Measurements from ENCODE around the gene SYNDIG1.

SYNDIG1 gene

GRCh38 chr20:24634855-24635254 lies 165.4 kb downstream of the SYNDIG1 start:
- peak; percentile 82 for DNase-seq (ENCODE audit: low read depth)

DNA sequence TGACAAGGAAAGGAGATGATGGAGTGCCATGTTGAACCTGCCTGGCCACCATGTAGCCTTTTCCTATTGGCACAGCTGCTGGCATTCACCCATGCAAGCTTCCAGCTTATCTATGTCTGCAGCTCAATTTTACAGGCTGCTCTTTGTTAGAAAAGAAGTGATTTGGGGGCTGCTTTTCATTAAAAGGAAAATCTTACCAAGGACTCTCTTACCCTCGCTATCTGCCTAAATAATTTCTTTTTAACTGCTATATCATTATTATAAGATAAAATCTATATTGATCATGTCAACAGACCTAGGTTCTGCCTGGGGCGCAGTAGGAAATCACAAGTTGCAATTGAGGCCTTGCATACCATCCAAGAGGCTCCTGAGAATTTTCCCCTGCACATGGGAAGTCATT lies 167.2 kb downstream of the SYNDIG1 start:
- DNase-seq (ENCODE audit: low read depth) = no peak

DNA sequence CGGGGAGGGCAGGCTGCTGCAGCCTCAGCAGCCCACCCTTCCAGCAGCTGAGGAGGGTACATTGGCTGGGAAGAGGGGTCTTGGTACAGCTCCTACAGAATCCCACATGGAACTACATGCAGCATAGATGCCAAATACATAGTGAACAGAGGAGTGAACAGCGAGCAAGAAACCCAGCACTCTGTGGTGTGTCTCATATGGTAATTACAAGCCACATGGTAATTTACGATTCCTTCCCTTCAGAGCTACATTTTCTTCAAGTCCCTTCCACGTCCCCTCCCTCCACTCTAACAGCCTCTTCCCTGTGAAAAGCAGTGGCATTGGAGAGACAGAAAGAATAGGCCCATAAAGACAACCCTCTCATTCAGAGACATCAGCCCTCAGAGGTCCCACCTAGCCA lies 167.7 kb downstream of the SYNDIG1 start:
- DNase-seq (ENCODE audit: low read depth) = no peak

GRCh38 chr20:24637941-24638340 lies 168.5 kb downstream of the SYNDIG1 start:
- no peak for DNase-seq (ENCODE audit: low read depth)

DNA sequence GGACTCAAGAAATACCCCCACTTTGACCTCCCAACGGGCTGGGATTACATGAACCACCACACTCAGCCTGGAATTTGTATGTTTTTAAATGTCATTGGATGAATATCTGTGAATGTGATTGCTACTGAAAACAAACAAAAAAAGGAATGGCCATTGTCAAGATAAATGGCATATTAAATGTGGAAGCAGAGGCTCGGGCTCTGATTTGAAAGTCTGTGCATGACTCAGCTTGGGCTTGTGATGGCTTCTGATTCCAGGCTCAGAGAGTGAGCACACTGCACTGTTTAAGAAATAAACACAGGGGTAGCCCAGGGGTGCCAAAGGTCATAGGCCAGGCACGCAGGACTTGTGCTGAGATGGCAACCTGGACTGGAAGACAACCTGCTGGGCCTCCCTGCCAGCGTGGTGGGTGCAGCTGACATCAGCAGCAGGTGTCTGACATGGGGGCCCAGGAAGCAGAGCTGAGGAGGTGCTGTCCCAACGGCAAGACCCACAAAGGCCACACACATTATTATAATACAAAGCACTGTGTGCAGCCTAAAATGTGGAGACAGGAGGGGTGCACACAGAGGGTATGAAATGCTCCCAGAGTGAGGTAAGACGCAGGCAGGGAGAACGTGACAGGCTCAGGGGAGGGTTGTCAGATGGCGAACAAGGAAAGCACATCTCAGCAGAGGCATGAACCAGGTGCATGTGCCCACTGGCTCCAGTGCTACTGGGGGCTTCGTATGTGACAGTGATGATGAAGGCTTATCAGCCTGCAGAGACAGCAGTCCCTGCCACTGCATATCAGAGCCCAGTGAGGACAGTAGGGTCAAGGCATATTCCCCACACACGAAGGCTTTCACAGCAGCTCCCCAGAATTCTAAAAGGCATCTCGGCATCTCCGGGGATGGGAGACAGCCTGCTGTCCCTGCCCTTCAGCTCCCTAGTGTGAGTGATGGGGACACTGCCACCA lies 169.4 kb downstream of the SYNDIG1 start:
- no peak for DNase-seq (ENCODE audit: low read depth)

DNA sequence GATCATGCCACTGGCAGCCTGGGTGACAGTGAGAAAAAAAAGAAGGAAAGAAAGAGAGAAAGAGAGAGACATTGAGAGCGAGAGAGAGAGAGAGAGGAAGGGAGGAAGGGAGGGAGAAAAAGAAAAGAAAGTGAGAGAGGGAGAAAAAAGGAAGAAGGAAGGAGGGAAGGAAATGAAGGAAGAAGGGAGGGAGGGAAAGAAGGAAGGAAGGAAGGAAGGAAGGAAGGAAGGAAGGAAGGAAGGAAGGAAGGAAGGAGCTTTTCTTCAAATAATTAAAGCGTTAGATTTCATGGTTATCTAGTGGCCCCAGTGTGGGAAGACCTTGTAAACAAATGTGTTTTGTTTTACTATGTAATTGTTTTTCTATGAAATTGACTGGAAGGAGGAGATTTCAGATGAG lies 170.8 kb downstream of the SYNDIG1 start:
- DNase-seq (ENCODE audit: low read depth) = no peak

GRCh38 chr20:24640686-24641085 lies 171.3 kb downstream of the SYNDIG1 start:
- no peak for DNase-seq (ENCODE audit: low read depth)

DNA sequence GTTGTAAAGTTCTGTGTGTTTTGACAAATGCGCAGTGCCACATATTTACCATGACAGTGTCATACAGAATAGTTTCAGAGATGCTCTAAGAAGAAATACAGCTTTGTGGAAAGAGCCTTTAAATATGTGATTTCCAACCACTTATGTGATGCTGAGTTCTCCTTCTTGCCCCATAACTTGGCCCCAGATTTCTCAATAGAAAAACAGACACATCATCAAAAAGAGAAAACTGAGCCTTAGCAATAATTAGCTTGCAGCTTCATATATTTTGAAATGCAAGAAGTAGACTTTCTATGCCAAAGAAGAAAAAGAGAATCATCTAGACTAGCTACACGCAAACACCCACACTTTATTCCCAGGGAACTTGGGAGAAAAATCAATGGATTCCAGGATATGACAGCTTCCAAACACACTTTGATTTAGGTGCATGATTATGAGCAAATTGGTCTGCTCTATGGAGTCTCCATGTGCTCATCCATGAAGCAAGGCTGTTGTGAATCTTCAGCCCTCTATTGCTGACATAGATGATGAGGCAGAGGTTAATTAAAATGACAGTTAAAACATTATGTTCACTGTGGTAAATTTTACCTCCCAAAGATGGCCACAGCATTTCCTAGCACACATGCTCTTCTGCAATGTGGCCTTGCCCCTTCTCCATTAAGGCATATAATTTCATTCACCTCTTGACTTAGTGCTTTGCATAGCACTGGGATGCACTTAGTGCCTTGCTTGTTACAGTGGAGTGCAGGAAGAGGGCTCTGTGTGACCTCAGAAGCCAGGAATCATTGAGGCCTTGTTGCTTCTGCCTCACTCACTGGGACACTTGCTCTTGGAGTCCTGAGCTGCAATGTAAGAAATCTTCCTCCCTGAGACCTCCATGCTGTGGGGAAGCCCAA lies 174.6 kb downstream of the SYNDIG1 start:
- DNase-seq (ENCODE audit: low read depth) = no peak

DNA sequence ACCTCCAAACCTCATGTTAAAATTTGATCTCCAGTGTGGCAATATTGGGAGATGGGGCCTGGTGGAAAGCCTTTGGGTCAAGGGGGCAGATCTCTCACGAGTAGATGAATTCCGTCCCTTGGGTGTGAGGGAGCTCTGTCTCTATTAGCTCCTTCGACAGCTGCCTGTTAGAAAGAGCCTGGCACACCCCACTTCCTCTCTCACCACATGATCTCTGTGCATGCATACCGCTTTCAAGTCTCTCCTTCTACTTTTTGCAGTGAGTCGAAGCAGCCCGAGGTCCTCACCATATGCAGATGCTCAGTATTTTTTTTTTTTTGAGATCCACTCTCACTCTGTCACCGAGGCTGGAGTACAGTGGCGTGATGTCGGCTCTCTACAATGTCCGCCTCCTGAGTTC lies 176.9 kb downstream of the SYNDIG1 start:
- no peak for DNase-seq (ENCODE audit: low read depth)

DNA sequence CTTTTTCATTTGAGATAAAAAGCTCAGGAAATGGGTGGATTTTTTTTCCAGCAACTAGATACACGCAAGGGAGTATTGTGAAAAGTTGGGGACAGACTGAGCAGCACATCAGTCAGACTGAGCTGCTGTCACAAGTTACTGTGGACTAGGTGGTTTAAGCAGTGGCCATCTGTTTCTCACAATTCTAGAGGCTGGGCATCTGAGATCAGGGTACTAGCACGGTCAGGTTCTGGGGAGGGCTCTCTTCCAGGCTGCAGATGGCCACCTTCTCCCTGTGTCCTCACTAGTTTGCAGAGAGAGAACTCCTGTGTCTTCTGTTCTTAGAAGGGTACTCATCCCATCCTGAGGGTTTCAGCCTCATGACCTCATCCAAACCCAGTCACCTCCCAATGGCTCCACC lies 178.3 kb downstream of the SYNDIG1 start:
- no peak for DNase-seq (ENCODE audit: low read depth)

DNA sequence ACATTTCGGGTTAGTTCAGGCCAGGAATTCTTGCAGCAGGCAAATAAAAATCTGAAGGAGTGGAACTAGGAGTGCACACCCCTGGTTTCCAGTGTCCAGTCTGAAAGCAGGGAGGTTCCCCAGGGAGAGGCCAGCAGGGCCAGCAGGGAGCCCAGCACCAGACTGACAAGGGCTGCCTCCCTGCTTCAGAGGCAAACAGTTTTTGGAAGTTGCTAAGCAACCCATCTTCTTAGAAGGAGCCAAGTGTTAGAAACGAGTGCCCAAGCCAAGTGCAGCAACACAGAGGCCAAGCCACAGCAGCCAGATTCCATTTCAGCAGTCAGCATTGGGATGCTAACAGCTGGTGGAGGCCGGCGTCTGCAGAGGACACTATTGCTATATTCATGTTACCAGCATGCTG lies 179.1 kb downstream of the SYNDIG1 start:
- DNase-seq (ENCODE audit: low read depth) = no peak

DNA sequence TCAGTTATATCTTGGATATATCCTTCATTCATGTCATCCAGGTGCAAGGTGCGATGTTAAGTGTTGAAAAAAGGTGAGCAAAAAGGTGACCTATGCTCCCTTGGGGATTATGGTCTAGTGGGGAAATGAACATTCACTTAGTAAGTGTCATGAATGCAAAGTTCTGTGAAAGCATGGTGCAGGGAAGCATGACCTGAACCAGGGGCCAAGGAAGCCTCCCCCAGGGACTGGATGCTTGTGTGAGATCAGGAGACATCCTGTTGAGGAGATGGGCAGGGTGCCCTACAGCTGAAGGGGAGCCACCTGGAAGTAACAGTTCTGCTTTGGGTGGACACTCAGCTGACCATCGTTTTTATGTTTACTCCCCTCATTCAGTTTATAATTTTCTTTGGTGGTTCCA lies 179.5 kb downstream of the SYNDIG1 start:
- DNase-seq (ENCODE audit: low read depth) = no peak

- DNase-seq (ENCODE audit: low read depth) = peak; percentile 6
Measured at GRCh38 chr20:24649787-24650490, 180.5 kb downstream of the SYNDIG1 start.

DNA sequence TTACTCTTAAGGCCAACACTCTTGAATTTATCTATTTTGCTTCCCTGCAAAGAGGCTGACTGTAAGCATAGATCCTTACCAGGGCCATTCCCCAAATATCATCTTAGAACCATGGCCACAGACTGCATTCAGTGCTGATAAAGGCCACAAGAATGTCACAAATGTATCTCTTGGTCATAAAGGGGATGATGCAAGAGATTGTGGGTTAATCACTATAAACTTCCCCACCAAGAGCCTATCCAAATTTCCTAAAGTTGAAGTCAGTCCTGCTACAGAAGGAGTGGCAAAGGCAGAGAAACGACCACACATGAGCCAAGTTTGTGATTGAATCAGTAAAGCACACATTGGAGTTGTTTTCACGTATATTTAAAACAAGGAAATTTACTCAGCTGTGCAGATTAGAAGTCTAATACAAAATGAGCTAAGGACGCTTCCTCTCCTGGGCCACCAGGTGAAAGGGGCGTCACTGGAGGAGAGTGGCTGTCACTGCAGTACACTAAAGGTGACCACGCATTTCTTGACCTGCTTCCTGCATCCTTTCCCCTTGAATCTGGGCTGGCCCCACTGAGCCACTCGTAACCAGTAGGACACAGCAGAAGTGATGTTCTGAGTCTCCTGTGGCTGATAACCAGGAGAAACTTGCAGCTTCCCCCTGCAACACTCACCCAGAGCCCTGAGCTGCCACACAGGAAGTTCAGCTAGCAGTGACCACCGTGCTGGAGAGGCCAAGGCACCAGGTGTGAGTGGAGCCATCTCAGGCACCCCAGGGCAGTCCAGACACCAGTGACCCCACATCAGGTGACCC lies 181.9 kb downstream of the SYNDIG1 start:
- DNase-seq (ENCODE audit: low read depth) = peak; percentile 85

- DNase-seq (ENCODE audit: low read depth) = peak; percentile 2
Measured at GRCh38 chr20:24651976-24652345, 182.5 kb downstream of the SYNDIG1 start.

DNA sequence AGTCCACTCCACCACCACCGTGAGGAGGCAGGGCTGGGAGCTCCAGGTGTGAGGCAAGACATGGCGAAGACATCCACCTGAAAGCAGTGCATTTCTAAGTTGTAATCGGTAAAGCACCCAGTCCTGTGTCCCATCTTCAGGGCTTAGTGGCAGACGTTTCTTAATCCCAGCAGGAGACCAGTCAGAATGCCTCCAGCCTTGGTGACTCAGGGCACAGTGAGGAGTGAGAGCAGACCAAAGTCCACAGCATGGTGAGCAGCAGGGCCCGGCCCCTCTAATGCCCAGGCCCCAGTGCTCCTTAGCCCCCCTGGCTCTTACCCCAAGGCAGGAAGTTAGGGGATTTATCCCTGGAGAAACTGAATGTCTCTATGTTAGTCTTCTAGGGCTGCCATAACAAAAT lies 183.9 kb downstream of the SYNDIG1 start:
- peak; percentile 62 for DNase-seq (ENCODE audit: low read depth)

DNA sequence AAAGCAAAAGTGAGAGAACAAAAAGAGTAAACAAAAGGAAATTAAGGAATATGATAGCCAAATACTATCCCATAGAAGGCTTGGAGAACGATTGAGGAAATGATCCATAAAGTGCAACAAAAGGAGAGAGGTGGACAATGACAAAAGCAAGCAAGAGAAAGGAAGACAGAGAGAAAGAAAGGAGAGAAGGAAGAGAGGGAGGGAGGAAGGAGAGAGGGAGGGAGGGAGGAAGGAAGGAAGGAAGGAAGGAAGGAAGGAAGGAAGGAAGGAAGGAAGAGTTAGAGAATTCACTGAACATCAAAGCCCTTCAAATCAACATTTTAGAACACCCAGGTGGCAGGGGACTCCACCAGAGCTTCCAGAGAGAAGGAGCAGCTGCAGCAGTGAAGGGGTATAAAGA lies 185.0 kb downstream of the SYNDIG1 start:
- DNase-seq (ENCODE audit: low read depth) = no peak

DNA sequence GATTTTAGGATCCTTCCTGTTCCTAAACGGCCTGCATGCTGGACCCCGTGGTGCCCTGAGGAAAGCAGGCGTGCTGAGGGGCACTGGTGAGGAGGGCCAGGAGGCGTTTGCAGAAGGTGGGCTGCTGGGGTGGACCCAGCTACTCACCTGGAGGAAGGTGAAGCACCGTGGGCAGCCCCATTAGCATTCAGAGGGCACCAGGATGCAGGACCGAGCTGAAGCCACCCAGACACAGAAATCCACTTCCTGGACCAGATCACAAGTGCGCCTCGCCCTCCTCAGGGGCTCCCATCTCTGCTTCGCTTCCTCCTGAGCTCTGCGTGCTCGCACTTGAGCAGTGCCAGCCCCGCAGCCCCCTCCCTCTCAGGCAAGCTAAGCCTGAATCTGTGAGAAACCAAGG lies 187.0 kb downstream of the SYNDIG1 start:
- no peak for DNase-seq (ENCODE audit: low read depth)

- peak; percentile 5 for DNase-seq (ENCODE audit: low read depth)
Measured at GRCh38 chr20:24657196-24657595, 187.8 kb downstream of the SYNDIG1 start.

DNA sequence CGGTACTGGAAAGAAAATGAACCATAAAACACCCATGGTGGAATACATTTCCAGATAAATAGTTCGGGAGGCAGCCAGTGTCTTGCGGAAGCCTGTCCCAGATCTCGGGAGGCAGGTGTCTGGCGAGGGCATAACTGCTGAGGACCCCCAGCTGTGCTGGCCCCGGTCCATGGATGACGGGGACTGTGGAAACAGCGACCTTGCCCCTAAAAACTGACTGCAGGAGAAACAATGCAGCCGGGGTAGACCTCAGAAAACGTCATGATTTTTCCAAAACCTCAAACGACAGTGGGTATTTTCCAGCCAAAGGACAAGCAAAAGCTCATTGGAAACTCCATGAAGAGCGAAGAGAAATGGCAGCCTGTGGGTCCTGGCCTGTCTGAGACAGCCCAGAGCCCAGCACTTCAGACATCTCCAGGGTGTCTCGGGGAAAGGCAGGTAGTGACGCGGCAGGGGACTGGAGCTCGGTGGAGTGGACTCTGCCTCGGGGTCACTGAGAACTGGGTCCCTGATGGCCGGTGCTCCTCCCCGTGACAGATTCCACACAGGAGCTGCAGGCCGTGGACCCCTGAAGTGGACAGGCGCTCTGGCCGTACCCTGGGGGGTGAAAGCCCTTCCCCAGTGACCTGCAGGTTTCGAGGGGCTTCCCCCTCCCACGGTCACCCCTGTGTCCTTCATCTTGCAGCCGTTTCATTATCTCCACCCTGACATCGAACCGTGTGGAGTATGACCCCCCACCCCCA lies 188.6 kb downstream of the SYNDIG1 start:
- DNase-seq (ENCODE audit: low read depth) = no peak
